ENCODE measurements around the gene CFAP107.

DNA sequence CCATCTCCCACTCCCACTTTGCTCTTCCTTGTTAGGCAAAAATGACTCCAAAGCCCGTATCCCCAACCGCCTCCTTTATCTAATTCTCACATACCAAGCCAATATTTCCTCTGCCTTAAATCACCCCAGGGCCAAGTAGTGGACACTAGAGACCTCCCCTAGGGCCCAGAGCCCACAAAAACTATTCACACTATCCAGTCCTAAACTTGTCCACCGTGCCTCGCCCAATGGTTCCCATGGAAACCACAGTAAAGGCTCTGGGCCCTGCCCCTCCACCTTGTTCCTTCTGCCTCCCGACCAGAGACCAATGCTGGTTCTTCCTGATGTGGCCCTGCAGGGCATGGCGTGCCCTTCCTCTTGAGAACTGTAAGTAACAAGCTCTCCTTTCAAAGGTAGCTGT, 11.8 kb downstream of the CFAP107 start:
- TF ChIP-seq POLR2AphosphoS5 (IDR thresholded peaks at IDR 0.05) (no peak), SMC3 (conservative IDR thresholded peaks at IDR 0.05; ENCODE audit: poor library complexity) (no peak), TAF1 (IDR thresholded peaks at IDR 0.05; ENCODE audit: low read depth) (no peak), EZH2 (IDR thresholded peaks at IDR 0.05; ENCODE audit: borderline replicate concordance, insufficient read depth, low read length, poor library complexity, severe bottlenecking) (no peak), EP300 (conservative IDR thresholded peaks at IDR 0.05; ENCODE audit: poor library complexity, severe bottlenecking) (no peak), MXI1 (conservative IDR thresholded peaks at IDR 0.05; ENCODE audit: poor library complexity, severe bottlenecking) (no peak), RAD21 (conservative IDR thresholded peaks at IDR 0.05) (no peak)
- TF ChIP-seq, protein P1, sequence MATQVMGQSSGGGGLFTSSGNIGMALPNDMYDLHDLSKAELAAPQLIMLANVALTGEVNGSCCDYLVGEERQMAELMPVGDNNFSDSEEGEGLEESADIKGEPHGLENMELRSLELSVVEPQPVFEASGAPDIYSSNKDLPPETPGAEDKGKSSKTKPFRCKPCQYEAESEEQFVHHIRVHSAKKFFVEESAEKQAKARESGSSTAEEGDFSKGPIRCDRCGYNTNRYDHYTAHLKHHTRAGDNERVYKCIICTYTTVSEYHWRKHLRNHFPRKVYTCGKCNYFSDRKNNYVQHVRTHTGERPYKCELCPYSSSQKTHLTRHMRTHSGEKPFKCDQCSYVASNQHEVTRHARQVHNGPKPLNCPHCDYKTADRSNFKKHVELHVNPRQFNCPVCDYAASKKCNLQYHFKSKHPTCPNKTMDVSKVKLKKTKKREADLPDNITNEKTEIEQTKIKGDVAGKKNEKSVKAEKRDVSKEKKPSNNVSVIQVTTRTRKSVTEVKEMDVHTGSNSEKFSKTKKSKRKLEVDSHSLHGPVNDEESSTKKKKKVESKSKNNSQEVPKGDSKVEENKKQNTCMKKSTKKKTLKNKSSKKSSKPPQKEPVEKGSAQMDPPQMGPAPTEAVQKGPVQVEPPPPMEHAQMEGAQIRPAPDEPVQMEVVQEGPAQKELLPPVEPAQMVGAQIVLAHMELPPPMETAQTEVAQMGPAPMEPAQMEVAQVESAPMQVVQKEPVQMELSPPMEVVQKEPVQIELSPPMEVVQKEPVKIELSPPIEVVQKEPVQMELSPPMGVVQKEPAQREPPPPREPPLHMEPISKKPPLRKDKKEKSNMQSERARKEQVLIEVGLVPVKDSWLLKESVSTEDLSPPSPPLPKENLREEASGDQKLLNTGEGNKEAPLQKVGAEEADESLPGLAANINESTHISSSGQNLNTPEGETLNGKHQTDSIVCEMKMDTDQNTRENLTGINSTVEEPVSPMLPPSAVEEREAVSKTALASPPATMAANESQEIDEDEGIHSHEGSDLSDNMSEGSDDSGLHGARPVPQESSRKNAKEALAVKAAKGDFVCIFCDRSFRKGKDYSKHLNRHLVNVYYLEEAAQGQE (IDR thresholded peaks at IDR 0.05; ENCODE audit: borderline replicate concordance): no peak
- TF ChIP-seq, protein P2, sequence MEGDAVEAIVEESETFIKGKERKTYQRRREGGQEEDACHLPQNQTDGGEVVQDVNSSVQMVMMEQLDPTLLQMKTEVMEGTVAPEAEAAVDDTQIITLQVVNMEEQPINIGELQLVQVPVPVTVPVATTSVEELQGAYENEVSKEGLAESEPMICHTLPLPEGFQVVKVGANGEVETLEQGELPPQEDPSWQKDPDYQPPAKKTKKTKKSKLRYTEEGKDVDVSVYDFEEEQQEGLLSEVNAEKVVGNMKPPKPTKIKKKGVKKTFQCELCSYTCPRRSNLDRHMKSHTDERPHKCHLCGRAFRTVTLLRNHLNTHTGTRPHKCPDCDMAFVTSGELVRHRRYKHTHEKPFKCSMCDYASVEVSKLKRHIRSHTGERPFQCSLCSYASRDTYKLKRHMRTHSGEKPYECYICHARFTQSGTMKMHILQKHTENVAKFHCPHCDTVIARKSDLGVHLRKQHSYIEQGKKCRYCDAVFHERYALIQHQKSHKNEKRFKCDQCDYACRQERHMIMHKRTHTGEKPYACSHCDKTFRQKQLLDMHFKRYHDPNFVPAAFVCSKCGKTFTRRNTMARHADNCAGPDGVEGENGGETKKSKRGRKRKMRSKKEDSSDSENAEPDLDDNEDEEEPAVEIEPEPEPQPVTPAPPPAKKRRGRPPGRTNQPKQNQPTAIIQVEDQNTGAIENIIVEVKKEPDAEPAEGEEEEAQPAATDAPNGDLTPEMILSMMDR (IDR thresholded peaks at IDR 0.05; ENCODE audit: poor library complexity, severe bottlenecking): no peak

Data from neural cell (in vitro differentiated cells).